Tibial nerve (tissue), 4 donors: Measurements from ENCODE around the gene PTPRT.

Experiments used
- EP300 ChIP-seq, 2 donors: sonication (generic); formaldehyde crosslinking; IDR thresholded peaks; one replicate each; pipeline ENCODE4 v1.6.1; 2017; ENCODE audit warnings: antibody characterized with exemption in 2 of 2, mild to moderate bottlenecking in 1 of 2
- POLR2A ChIP-seq, 2 donors: fragments of 450-650 bp; IDR thresholded peaks; one replicate each; pipeline ENCODE4 v1.6.1; 2017; ENCODE audit warnings: antibody characterized with exemption in 2 of 2, mild to moderate bottlenecking in 2 of 2, moderate library complexity in 2 of 2
- TF ChIP-seq, protein P1 (sequence below), 5 experiments: fragments of 200-600 bp in 3 of 5; fragments of 450-650 bp in 2 of 5; sonication (generic) in 3 of 5; IDR thresholded peaks; one replicate each; pipeline ENCODE4 v1.5.1; 2016 to 2019; ENCODE audit warnings: antibody characterized with exemption in 5 of 5, mild to moderate bottlenecking in 3 of 5, moderate library complexity in 2 of 5

GRCh38 chr20:42836339-42836738 is 353.4 kb downstream of the PTPRT start:
- TF ChIP-seq EP300 (IDR thresholded peaks at IDR 0.05) = no peak
- TF ChIP-seq, protein P1, sequence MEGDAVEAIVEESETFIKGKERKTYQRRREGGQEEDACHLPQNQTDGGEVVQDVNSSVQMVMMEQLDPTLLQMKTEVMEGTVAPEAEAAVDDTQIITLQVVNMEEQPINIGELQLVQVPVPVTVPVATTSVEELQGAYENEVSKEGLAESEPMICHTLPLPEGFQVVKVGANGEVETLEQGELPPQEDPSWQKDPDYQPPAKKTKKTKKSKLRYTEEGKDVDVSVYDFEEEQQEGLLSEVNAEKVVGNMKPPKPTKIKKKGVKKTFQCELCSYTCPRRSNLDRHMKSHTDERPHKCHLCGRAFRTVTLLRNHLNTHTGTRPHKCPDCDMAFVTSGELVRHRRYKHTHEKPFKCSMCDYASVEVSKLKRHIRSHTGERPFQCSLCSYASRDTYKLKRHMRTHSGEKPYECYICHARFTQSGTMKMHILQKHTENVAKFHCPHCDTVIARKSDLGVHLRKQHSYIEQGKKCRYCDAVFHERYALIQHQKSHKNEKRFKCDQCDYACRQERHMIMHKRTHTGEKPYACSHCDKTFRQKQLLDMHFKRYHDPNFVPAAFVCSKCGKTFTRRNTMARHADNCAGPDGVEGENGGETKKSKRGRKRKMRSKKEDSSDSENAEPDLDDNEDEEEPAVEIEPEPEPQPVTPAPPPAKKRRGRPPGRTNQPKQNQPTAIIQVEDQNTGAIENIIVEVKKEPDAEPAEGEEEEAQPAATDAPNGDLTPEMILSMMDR (IDR thresholded peaks at IDR 0.05) = no peak
- no peak for TF ChIP-seq POLR2A (IDR thresholded peaks at IDR 0.05)
